K562 (cell line): ENCODE measurements around the gene TSGA10. TPM values are rescaled to one million over a fixed set of nuclear protein-coding genes. Genes with fewer than 3 reads are reported as not detected.

Experiments
- ATAC-seq: fragments of 200-7000 bp; cut with Tn5 transposase; 3 replicates; pipeline ENCODE4 v1.9.1; 2020; ENCODE audit warnings: moderate library complexity
- BruUV-seq: library from RNA; stranded (reverse); fragments of 400-500 nt; replicated peaks from 2 replicates; lab custom pipeline; 2021; lab: Mats Ljungman, UMichigan
- CTCF ChIA-PET: fragments of 300-600 bp; formaldehyde crosslinking; extraction: SDS; loops from one replicate; lab custom pipeline; 2021; ENCODE audit warnings: low intra/inter-chr PET ratio; lab: Yijun Ruan, JAX
- POLR2A ChIA-PET: fragments of 300-600, 350-650 bp; sonication (Branson Sonifier 250); formaldehyde crosslinking; extraction: SDS; loops from one replicate; lab custom pipeline; 2021; ENCODE audit warnings: antibody characterized with exemption, inconsistent platforms; lab: Yijun Ruan, JAX
- DNase-seq, 4 experiments: peaks; one replicate each; pipeline versions ENCODE4 v3.0.0 to v3.0.0-alpha.2; 2011 to 2018; ENCODE audit warnings: low spot score in 3 of 4, mixed read lengths in 3 of 4; ENCODE audit errors: extremely low read depth in 1 of 4
- FAIRE-seq: peaks from 2 replicates; lab custom pipeline; 2011; peaks lifted over from hg19 to GRCh38; lab: Jason Lieb, UNC
- H2AFZ ChIP-seq: 2 replicates; pipeline ENCODE4 v1.6.0; 2011; ENCODE audit warnings: low read depth, low read length, control low read depth, inconsistent platforms
- H3K27ac ChIP-seq: fragments of 200-600 bp; 3 replicates; pipeline ENCODE4 v1.8.0; 2011; ENCODE audit warnings: low read depth, mild to moderate bottlenecking, control low read depth, inconsistent platforms, low read length, moderate library complexity, mixed read lengths; ENCODE audit errors: extremely low read depth
- H3K27me3 ChIP-seq, 2 experiments: fragments of 300-600 bp in 1 of 2; 2 replicates in 1 of 2; 3 replicates in 1 of 2; pipeline versions ENCODE4 v1.6.0 to v1.8.0; 2011; ENCODE audit warnings: inconsistent platforms in 2 of 2, low read length in 2 of 2, mild to moderate bottlenecking in 1 of 2, mixed read lengths in 1 of 2, moderate library complexity in 1 of 2; ENCODE audit not compliant: control insufficient read depth in 2 of 2, insufficient read depth in 2 of 2
- H3K36me3 ChIP-seq: fragments of 300-600 bp; 3 replicates; pipeline ENCODE4 v1.8.0; 2011; ENCODE audit warnings: mild to moderate bottlenecking, low read length, inconsistent platforms; ENCODE audit not compliant: control insufficient read depth, insufficient read depth
- H3K4me1 ChIP-seq, 2 experiments: fragments of 200-600 bp in 1 of 2; replicated peaks in 1 of 2; 2 replicates in 1 of 2; 3 replicates in 1 of 2; pipeline versions ENCODE4 v1.5.1 to v1.8.0; 2011; ENCODE audit warnings: inconsistent platforms in 2 of 2, low read length in 2 of 2, mild to moderate bottlenecking in 1 of 2, mixed read lengths in 1 of 2, moderate library complexity in 1 of 2; ENCODE audit not compliant: control insufficient read depth in 2 of 2, insufficient read depth in 2 of 2
- H3K4me2 ChIP-seq: 2 replicates; pipeline ENCODE4 v1.6.1; 2011; ENCODE audit warnings: low read length, control low read depth, inconsistent platforms, mixed read lengths; ENCODE audit not compliant: insufficient read depth
- H3K4me3 ChIP-seq: fragments of 200-600 bp; sonication (generic), shearing (Covaris generic); 2 replicates; pipeline ENCODE4 v1.5.1; 2016; ENCODE audit warnings: control low read depth, inconsistent platforms
- H3K79me2 ChIP-seq: fragments of 200-600 bp; 3 replicates; pipeline ENCODE4 v1.8.0; 2011; ENCODE audit warnings: low read length, inconsistent platforms; ENCODE audit not compliant: control insufficient read depth, insufficient read depth
- H3K9ac ChIP-seq, 2 experiments: 2 replicates each; pipeline versions ENCODE4 v1.6.0 to v1.6.1; 2011; ENCODE audit warnings: low read depth in 2 of 2, low read length in 2 of 2, control low read depth in 1 of 2, inconsistent platforms in 1 of 2, mild to moderate bottlenecking in 1 of 2, mixed read lengths in 1 of 2; ENCODE audit not compliant: insufficient read depth in 1 of 2
- H3K9me1 ChIP-seq: one replicate; pipeline ENCODE4 v1.6.0; 2011; ENCODE audit warnings: inconsistent platforms, mild to moderate bottlenecking, low read length, moderate library complexity; ENCODE audit not compliant: control insufficient read depth, insufficient read depth
- H3K9me3 ChIP-seq: replicated peaks from 2 replicates; pipeline ENCODE4 v1.5.1; 2011; ENCODE audit warnings: low read depth, low read length, inconsistent platforms; ENCODE audit not compliant: control insufficient read depth, insufficient read depth
- H4K20me1 ChIP-seq: replicated peaks from 2 replicates; pipeline ENCODE4 v1.6.1; 2011; ENCODE audit warnings: low read length, inconsistent platforms, mixed read lengths; ENCODE audit not compliant: control insufficient read depth, insufficient read depth
- CBX2 ChIP-seq: fragments of 200-600 bp; sonication (generic); IDR thresholded peaks from one replicate; pipeline ENCODE4 v1.6.1; 2012; ENCODE audit warnings: mild to moderate bottlenecking, low read length, inconsistent platforms; ENCODE audit not compliant: insufficient read depth, poor library complexity, severe bottlenecking
- CEBPG ChIP-seq, 3 experiments: fragments of 200-800 bp in 1 of 3; sonication (Bioruptor generic) in 1 of 3; sonication (generic) in 1 of 3; formaldehyde crosslinking in 1 of 3; IDR thresholded peaks in 2 of 3; conservative IDR thresholded peaks in 1 of 3; 2 replicates each; pipeline versions ENCODE4 v1.6.1 to v1.8.0; 2016 to 2022; ENCODE audit warnings: missing compliant biosample characterization in 2 of 3, missing genetic modification characterization in 2 of 3, mild to moderate bottlenecking in 1 of 3, missing genetic modification reagents in 1 of 3
- HBP1 ChIP-seq: fragments of 450-650 bp; formaldehyde crosslinking; IDR thresholded peaks from 2 replicates; pipeline ENCODE4 v1.4.0; 2022; ENCODE audit warnings: missing genetic modification characterization
- HOMEZ ChIP-seq: fragments of 250-450 bp; sonication (Bioruptor Pico); IDR thresholded peaks from 2 replicates; pipeline ENCODE4 v1.4.0; 2020; ENCODE audit warnings: mild to moderate bottlenecking, moderate library complexity
- MTA3 ChIP-seq: fragments of 450-650 bp; formaldehyde crosslinking; IDR thresholded peaks from 2 replicates; pipeline ENCODE4 v1.6.1; 2017; ENCODE audit warnings: mild to moderate bottlenecking, borderline replicate concordance
- POLR2AphosphoS2 ChIP-seq: IDR thresholded peaks from 2 replicates; pipeline ENCODE4 v1.6.1; 2012; ENCODE audit warnings: low read length, improper control_type of control experiment
- POLR2B ChIP-seq: fragments of 450-650 bp; IDR thresholded peaks from 2 replicates; pipeline ENCODE4 v1.6.1; 2018; ENCODE audit warnings: low read depth; ENCODE audit not compliant: partially characterized antibody
- STAG1 ChIP-seq: sonication (generic); formaldehyde crosslinking; IDR thresholded peaks from 2 replicates; pipeline ENCODE4 v1.5.0; 2020; ENCODE audit warnings: missing genetic modification reagents, borderline replicate concordance
- ZBTB2 ChIP-seq: fragments of 450-650 bp; IDR thresholded peaks from 2 replicates; pipeline ENCODE4 v1.6.1; 2016; ENCODE audit warnings: antibody characterized with exemption
- WGBS: fragments of 100-300 bp; shearing (Covaris generic); methylation state at CpG from one replicate; pipeline ENCODE4 v1.1.6; 2016; ENCODE audit warnings: low coverage, mixed read lengths; ENCODE audit not compliant: insufficient coverage; ENCODE audit errors: missing lambda C conversion rate; 5-methylcytosine and 5-hydroxymethylcytosine counted together
- in situ Hi-C: fragments of 300-500 bp; cut with MboI; formaldehyde crosslinking; loops from 4 replicates; pipeline ENCODE4 v1.15.0; 2018; ENCODE audit warnings: inconsistent platforms, mixed read lengths
- intact Hi-C: fragments of 100-400 bp; cut with micrococcal nuclease; formaldehyde crosslinking; loops from 2 replicates; pipeline ENCODE4 v1.14.2; 2022
- polyA plus RNA-seq, 8 experiments: library from polyadenylated mRNA; depleted of rRNA in 4 of 8; stranded (reverse) in 5 of 8; unstranded in 3 of 8; fragments of >200 nt; fragmentation: Nextera tagmentation in 2 of 8; fragmentation: Illumina TruSeq in 1 of 8; extraction: Ambion mirVana in 2 of 8; extraction: Trizol in 1 of 8; gene quantifications; 2 replicates each; pipeline versions ENCODE4 v1.2.1 to v1.2.3, GENCODE V29; 2011 to 2014; ENCODE audit warnings: inconsistent platforms in 1 of 8, missing spikeins in 1 of 8
- total RNA-seq, 7 experiments: library from RNA; depleted of rRNA in 6 of 7; stranded (reverse); fragments of >200 nt in 6 of 7; fragmentation: Illumina TruSeq in 2 of 7; extraction: Trizol in 2 of 7; gene quantifications; 2 replicates each; pipeline versions ENCODE4 v1.2.1 to v1.2.3, GENCODE V29; 2011 to 2021; ENCODE audit warnings: low replicate concordance in 1 of 7

TSGA10 gene
- total and polyA plus RNA-seq, 9 of the 15 experiments (the other 6 are each of a cell fraction or from before 2014, with no cell fraction given): 2.1 to 11.3 (median 3.2) TPM

DNA sequence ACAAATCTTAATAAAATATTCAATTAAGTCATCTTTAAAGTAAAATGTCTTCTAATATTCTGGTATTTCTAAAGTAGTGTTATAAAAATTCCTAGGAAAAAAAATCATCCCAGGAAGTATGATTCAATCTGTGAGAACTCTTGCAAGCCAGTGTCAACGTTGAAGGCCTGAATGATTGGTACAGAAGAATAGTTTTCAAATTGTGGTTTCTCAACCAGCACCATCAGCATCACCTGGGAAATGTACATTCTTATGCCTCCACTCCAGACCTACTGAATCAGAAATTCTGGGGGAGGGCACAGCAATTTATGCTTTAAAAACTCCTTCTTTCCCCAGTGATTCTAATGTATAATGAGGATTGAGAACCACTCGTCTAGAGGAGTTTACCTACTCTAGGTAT lies 75.5 kb downstream of the TSGA10 start:
- TF ChIP-seq CEBPG (CRISPR knock-in tag; IDR thresholded peaks at IDR 0.05) (no peak), CEBPG (tag; conservative IDR thresholded peaks at IDR 0.05 in 1 of 2, IDR thresholded peaks at IDR 0.05 in 1 of 2) (no peak), MTA3 (no peak), HBP1 (CRISPR knock-in tag) (no peak)
- ChIA-PET POLR2A (no interaction called here), CTCF (no interaction called here)
- Histone ChIP-seq H3K79me2 (no peaks in the 10 kb centered on the region), H3K27ac (no peak overlapping the region), H3K36me3 (no peaks in the 10 kb centered on the region), H3K27me3 (no peaks in the 10 kb centered on the region; a peak in 1 of 5 replicates), H3K9ac (no peak overlapping the region), H3K9me3 (no peaks in the 10 kb centered on the region), H3K4me2 (no peak overlapping the region), H3K9me1 (no peaks in the 10 kb centered on the region), H2AFZ (no peak overlapping the region), H3K4me1 (no peaks in the 10 kb centered on the region), H4K20me1 (no peaks in the 10 kb centered on the region), H3K4me3 (no peak overlapping the region)
- intact Hi-C loops (no loop called here), in situ Hi-C loops (no loop called here)
- 2% methylated on average over 2 of the region's 2 CpGs for WGBS
- ATAC-seq: no peak
- BruUV-seq: no TSS peak
- FAIRE-seq: no peak
- no peak for DNase-seq

- Histone ChIP-seq H3K4me1 (no peaks in the 10 kb centered on the region), H3K9me1 (no peaks in the 10 kb centered on the region), H3K27ac (no peak overlapping the region), H3K4me2 (no peak overlapping the region), H2AFZ (no peak overlapping the region), H4K20me1 (no peaks in the 10 kb centered on the region), H3K4me3 (no peak overlapping the region), H3K9me3 (no peaks in the 10 kb centered on the region), H3K36me3 (no peaks in the 10 kb centered on the region), H3K79me2 (no peaks in the 10 kb centered on the region), H3K27me3 (no peaks in the 10 kb centered on the region), H3K9ac (no peak overlapping the region)
- DNase-seq (no peak), FAIRE-seq (no peak), ATAC-seq (no peak)
- intact Hi-C loops: no loop called here
- 3% methylated on average over 1 of the region's 1 CpG for WGBS
- BruUV-seq: no TSS peak
- in situ Hi-C loops: no loop called here
- POLR2A ChIA-PET: no interaction called here
- CTCF ChIA-PET: no interaction called here
- TF ChIP-seq POLR2B (no peak), STAG1 (CRISPR knock-in tag) (no peak), HOMEZ (CRISPR knock-in tag) (no peak), ZBTB2 (no peak), POLR2AphosphoS2 (no peak), CBX2 (no peak)
These were observed 82.2 kb downstream of the TSGA10 start for GRCh38 chr2:99072551-99072950.
